Measurements from ENCODE around the gene SARDH.
"Not testable (repeated sequence)": the region's sequence is repeated elsewhere in the genome, so short reads cannot be mapped to it uniquely, and the experiment has no call there.

The SARDH gene

DNA sequence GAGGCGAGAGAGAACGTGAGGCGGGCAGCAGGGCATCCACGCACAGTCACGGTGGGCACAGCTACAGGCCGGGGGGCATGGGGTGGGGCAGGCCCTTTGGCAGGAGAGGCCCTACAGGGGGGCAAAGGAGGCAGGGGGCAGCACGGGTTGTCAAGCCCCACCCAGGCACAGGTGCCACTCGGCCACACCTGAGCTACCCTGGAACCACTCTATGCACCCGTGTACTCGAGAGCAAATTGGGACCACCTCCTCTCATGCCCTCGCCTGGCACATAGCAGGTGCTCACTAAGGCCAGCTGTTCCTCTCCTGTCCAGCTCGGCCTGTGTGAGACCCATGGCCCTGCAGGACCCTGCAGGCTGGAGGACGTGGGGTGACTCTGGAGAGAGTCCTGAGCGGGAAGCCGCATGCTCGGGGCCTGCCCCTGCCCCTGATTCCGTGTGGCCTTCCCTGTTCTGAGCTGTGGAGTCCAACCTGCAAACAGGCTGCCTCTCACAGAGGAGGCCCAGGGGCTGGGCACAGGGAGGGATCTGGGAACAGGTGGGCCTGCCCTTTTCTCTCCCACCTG lies 31.4 kb upstream of the SARDH start:
- no peak overlapping the region for H3K4me3 ChIP-seq (replicated peaks in 1 of 2; ENCODE audit: low read depth in 2 of 2, low read length in 2 of 2)
- no peak for TF ChIP-seq CTCF (IDR thresholded peaks at IDR 0.05; ENCODE audit: low read depth, low read length)
- DNase-seq (ENCODE audit: low read depth in 2 of 2), result no peak

- peak; percentile 7 for TF ChIP-seq CTCF (IDR thresholded peaks at IDR 0.05; ENCODE audit: low read depth, low read length)
- H3K4me3 ChIP-seq (replicated peaks in 1 of 2; ENCODE audit: low read depth in 2 of 2, low read length in 2 of 2), result no peak overlapping the region
- no peak for DNase-seq (ENCODE audit: low read depth in 2 of 2)
Measured at GRCh38 chr9:133768859-133769510, 30.8 kb upstream of the SARDH start.

DNA sequence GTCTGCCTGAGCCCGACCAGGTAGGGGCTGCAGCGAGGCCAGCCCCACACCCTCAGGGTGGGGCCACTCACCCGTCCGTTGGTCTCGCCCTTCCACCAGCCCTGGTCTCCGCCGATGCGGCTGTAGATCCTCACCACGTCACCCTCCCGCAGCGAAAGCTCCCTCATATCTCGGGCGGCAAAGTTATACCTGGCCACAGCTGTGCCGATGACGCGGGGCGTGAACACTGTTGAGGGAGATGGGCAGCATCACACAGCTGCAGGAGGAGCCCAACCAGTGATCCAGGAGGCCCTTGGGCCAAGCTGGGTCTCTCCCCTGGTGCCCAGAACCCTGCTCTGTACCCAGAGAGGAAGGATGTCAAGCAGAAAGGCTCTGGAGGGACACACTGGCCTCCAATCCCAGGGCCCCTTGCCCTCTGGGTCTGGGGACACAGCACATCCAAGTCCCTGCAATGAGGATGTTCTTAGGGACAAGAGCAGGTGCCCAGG lies 30.3 kb upstream of the SARDH start:
- TF ChIP-seq CTCF (IDR thresholded peaks at IDR 0.05; ENCODE audit: low read depth, low read length), result no peak
- no peak overlapping the region for H3K4me3 ChIP-seq (replicated peaks in 1 of 2; ENCODE audit: low read depth in 2 of 2, low read length in 2 of 2)
- no peak for DNase-seq (ENCODE audit: low read depth in 2 of 2)

DNA sequence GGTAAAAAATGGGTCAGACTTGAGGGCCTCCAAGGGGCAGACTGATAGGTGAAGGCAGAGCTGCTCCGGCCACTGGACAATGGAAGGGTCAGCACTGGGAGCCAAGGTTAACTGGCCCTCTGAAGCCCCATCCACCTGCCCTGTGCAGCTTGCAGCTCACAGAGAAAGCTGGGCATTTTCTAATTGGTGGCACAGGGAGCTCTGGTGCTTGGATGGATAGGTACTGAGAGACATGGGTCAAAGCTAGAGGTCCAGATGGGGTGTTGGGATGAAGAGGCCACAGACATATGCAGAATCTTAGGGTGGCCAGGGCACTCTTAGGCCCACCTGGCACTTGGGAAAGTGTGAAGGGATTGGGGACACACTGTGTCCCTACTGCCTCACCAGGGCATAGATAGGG lies 29.5 kb upstream of the SARDH start:
- H3K4me3 ChIP-seq (replicated peaks in 1 of 2; ENCODE audit: low read depth in 2 of 2, low read length in 2 of 2), result no peak overlapping the region
- DNase-seq (ENCODE audit: low read depth in 2 of 2), result no peak
- TF ChIP-seq CTCF (IDR thresholded peaks at IDR 0.05; ENCODE audit: low read depth, low read length), result no peak

- TF ChIP-seq CTCF (IDR thresholded peaks at IDR 0.05; ENCODE audit: low read depth, low read length), result no peak
- no peak for DNase-seq (ENCODE audit: low read depth in 2 of 2)
- no peak overlapping the region for H3K4me3 ChIP-seq (replicated peaks in 1 of 2; ENCODE audit: low read depth in 2 of 2, low read length in 2 of 2)
Measured at GRCh38 chr9:133767008-133767407, 28.9 kb upstream of the SARDH start.

- not testable (repeated sequence) for DNase-seq (ENCODE audit: low read depth in 2 of 2); H3K4me3 ChIP-seq (replicated peaks in 1 of 2; ENCODE audit: low read depth in 2 of 2, low read length in 2 of 2)
Measured at GRCh38 chr9:133766234-133766633, 28.1 kb upstream of the SARDH start.

DNA sequence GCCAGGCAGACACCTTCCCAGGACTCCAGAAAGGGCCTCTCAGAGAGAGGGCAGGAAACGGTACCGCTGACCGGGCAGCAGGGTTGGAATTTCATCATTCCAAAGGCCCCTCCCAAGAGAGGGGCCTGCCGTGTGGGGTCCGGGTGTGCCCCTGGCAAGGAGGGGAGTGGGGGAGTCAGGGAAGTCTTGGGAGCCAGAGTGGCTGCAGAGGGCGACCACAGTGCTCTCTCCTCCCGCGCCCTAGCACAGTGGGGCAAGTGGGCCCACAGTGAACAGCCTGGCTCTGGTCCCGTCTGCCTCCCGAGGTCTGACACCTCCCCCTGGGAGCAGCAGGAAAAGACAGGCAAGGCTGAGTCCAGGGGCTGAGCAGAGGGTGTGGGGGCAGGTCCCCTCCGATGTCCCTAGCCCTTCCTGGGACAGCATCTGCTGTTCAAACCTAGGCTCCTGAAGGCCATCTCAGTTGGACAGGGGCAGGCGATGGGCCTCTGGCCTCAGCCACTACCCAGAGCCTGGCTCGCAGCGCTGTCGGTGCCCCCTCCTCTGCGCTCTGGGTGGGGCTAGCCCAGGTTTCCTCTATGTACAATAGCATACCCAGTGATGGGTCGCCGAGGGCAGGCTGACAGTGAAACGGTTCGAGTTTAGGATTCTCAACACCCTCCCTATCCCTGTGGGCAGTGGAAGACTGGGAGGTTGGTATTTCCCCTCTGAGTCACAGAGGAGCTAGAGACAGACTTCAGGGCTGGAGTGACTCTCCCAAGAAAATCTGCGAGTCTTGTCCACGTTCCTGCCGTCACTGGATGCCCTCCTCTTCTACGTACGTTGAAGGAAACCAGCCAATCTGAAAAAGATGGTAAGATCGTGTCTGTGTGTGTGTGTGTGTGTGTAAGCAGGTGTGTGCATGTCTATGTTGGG lies 25.4 kb upstream of the SARDH start:
- DNase-seq (ENCODE audit: low read depth in 2 of 2), result peak; percentile 24 to 50
- TF ChIP-seq CTCF (IDR thresholded peaks at IDR 0.05; ENCODE audit: low read depth, low read length), result no peak
- no peak overlapping the region for H3K4me3 ChIP-seq (replicated peaks in 1 of 2; ENCODE audit: low read depth in 2 of 2, low read length in 2 of 2)
